ENCODE data around the gene RNU2-63P. TPM values are rescaled to one million over a fixed set of nuclear protein-coding genes. Genes with fewer than 3 reads are reported as not detected.
"Not testable (repeated sequence)": the region's sequence is repeated elsewhere in the genome, so short reads cannot be mapped to it uniquely, and the experiment has no call there.

The RNU2-63P gene
- total RNA-seq: not detected

GRCh38 chr2:88016086-88016959 lies at the start of gene RNU2-63P:
RNU2-63P (minus strand) TSS chr2:88016547.
- DNase-seq (ENCODE audit: low spot score): peak; percentile 67

DNA sequence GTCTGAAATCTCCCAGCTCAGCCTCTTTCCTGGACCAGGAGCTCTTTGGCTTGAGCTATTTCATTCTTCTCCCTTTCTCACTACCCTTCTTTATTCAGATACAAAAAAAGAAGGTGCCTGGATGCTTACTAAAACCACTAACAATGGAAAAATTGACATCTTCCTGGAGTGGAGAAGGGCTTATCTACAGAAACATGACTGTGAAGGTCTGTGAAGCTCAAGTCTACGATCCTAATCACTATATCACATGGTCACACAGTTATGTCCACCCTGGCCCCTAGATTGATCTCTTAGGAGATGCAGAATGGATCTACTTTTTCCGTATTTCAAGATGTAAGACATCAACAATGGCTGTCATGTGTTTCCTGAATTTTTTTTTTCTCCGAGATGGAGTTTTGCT lies 44.9 kb upstream of the RNU2-63P start:
- DNase-seq (ENCODE audit: low spot score): no peak

DNA sequence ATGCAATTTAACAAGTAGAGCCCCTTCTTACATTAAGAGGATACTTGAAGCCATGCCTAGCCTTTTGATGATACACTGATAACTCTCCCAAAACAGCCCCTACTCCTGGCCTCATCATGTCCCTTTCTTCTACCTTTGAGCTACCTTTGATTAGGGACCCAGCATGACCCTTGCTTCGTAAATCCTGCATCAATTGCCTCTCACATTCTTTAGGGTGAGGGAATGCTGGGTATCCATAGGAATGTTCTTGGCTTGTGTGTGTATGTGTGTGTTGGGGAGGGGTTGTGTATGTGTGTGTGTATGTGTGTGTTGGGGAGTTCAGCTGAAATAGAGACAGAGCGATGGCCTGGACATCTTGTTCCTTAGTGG lies 44.5 kb upstream of the RNU2-63P start:
- DNase-seq (ENCODE audit: low spot score): no peak

- no peak for DNase-seq (ENCODE audit: low spot score)
Observed at GRCh38 chr2:88059979-88060906, 43.9 kb upstream of the RNU2-63P start.

GRCh38 chr2:88058191-88058590 lies 41.8 kb upstream of the RNU2-63P start:
- DNase-seq (ENCODE audit: low spot score): no peak

GRCh38 chr2:88057437-88057844 lies 41.1 kb upstream of the RNU2-63P start:
- no peak for DNase-seq (ENCODE audit: low spot score)

DNA sequence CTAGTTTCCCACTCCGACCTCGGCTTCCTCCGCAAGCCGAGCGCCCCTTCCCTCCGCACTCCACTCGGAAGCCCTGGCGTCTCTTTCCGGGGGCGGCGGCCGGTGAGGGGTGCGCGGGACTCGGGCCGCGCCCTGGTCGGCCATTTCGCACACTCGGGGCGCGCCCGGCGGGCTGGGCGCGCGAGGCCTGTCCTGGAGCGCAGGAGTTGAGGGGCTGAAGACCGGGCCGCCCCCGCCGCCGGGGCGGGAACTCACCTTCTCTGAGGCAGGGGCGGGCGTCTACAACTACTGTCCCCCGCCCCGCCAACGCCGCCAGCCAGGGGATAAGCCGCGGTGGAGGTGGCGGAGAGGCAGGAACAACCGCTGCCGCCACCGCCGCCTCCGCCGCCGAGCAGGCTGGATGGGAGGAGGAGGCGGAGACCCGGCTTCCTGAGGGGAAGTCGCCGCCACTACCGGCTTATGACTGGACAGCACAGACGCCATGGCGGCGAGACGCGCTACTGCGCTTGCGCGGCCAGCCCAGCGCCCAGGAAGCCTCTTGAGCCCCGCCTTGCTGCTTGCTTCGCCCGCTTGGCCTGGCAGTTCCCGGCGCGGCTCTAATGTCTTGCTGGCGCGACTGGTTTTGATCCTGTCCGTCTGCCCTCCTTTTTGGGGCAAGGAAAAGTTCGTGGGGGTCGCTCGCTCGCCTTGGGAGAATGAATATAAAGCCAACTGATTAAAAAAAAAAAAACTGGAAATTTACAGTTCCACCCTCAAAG lies 39.2 kb upstream of the RNU2-63P start, which contains the start of gene KRCC1:
Gene KRCC1 (minus strand): TSS at position 413 of the 758 bp plus-strand sequence. CDS start 27,220 bp downstream, outside the sequence.
- peak; percentile 96 for DNase-seq (ENCODE audit: low spot score)

DNA sequence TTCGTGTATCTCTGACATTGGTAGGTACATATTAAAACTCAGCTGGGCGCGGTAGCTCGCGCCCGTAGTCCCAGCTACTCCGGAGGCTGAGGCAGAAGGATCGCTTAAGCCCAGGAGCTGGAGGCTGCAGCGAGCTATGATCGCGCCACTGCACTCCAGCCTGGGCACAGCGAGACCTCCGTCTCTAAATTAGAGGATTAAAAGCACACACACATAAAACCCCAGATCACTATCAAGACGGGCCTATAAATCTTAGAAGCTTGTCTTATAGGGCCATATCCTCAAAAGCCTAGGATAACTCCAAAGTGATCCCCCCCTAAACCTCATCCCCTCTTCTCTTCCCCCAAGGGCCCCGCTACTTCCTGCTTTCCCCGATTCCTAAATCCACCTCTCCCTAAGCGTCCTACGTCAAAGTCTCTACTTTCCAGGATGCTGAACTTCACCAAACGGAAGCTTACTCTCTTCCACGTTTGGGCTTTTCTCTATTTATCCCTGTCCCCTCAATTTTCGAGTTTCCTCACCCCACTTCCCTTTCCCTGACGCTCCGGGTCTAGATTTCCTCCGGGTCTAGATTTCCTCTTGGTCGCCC lies 38.5 kb upstream of the RNU2-63P start:
- DNase-seq (ENCODE audit: low spot score): no peak

DNA sequence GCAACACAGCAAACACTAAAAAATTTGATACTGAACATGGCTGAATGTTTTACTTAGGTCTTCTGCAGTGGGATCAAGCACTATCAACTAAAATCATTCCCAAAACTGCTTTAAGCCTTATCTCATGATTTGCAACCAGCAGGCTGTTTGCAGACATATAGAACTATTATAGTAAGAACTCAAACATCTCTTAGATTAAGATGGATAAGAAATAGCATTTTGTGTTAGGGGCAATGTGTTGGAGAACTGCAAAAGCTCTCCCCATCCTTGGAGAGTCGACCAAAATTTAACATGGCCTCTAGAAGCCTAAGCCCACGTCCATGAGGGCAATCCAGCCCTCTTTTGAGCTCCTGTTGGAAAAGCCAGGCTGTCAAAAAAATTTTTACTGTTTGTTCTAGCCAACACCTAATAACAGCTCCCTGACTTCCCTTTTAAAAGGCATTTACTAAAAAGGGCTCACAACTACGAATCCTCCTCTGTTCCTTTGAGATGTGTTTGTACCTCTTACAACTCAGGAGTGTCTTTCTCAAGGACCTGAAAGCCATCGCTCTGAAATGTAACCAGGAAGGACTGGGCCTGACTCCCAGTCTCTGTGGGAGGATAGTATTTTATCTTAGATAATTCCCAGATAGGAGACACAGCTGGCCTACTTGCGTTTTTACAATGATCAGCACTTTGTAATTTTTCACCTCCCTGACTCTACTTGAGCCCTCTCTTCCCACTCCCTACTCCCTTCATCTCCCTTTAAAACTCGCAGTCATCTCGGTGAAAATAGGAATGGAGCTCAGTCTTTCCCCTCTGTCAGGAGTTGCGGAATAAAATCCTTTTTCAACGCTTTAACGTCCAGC lies 37.8 kb upstream of the RNU2-63P start:
- no peak for DNase-seq (ENCODE audit: low spot score)

DNA sequence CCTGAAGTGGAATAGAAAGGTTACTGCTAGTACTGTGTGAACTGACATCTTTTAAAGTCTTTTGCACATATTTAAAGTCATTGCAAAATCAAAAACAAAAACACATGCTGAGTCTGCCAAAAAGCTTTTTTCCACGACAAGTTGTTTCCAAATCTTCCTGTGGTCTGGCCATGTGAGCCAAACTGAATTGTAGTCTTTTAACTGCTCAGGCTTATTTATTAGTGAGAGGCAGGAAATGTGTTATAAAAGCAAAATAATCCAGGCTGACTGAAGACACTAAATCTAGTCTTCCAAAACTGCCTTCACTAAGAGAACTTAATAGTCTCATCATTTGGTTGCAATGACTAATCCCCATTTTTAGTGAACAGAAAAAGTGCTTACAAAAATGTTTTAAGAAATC lies 36.9 kb upstream of the RNU2-63P start:
- no peak for DNase-seq (ENCODE audit: low spot score)

DNA sequence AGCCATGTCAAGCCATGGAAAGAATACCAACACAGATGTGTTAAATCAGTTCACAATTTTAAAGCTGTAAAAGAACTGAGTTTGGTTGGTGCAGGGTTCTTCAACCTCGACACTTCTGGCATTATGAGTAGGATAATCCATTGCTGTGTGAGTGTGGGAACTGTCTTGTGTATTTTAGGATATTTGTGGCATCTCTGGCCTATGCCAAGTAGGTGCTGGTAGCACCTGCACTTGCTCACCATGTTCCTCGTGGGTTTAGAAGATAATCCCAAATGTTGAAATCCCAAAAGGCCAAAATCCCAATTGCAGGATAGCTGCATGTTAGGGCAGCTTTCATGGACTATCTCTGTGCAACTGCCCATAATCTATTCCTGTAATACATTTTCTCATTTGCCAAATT lies 35.4 kb upstream of the RNU2-63P start:
- DNase-seq (ENCODE audit: low spot score): no peak

DNA sequence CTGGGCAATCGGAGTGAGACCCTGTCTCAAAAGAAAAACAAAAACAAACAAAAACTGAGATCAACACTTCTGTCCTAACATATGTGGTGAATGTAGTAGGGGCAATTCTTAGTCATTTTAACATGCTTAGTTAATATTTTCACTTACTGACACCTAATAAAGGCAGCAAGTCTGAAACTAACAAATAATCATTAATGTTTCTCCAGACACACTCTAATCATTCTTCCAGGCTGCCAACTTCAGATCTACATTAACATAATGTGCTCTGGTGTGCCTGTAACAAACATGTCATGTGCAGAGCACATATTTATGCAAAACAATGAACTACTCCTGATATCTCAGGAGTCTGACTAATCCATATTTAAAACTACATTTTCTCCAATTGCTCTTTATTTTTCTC lies 33.3 kb upstream of the RNU2-63P start:
- DNase-seq (ENCODE audit: low spot score): no peak

- no peak for DNase-seq (ENCODE audit: low spot score)
Observed at GRCh38 chr2:88048541-88048940, 32.2 kb upstream of the RNU2-63P start.

GRCh38 chr2:88045561-88045960 lies 29.2 kb upstream of the RNU2-63P start:
- DNase-seq (ENCODE audit: low spot score): not testable (repeated sequence)

- no peak for DNase-seq (ENCODE audit: low spot score)
Observed at GRCh38 chr2:88042476-88042875, 26.1 kb upstream of the RNU2-63P start.

- DNase-seq (ENCODE audit: low spot score): no peak
Observed at GRCh38 chr2:88038263-88039105, 22.1 kb upstream of the RNU2-63P start.

- DNase-seq (ENCODE audit: low spot score): no peak
Observed at GRCh38 chr2:88036606-88037005, 20.3 kb upstream of the RNU2-63P start.

- DNase-seq (ENCODE audit: low spot score): no peak
Observed at GRCh38 chr2:88036182-88036581, 19.8 kb upstream of the RNU2-63P start.

- DNase-seq (ENCODE audit: low spot score): no peak
Observed at GRCh38 chr2:88032070-88032702, 15.8 kb upstream of the RNU2-63P start.
